BE2C (cell line): ENCODE results near the gene INPP4A.

Source experiments
- DNase-seq: peaks from one replicate; pipeline ENCODE4 v3.0.0-alpha.2; 2020
- H3K27me3 ChIP-seq: fragments of 250-450 bp; sonication (Bioruptor Pico); 2 replicates; pipeline ENCODE4 v1.5.1; 2020; ENCODE audit warnings: mild to moderate bottlenecking
- H3K36me3 ChIP-seq: fragments of 250-450 bp; sonication (Bioruptor Pico); 2 replicates; pipeline ENCODE4 v1.5.1; 2020; ENCODE audit warnings: mild to moderate bottlenecking
- H3K4me1 ChIP-seq: fragments of 250-450 bp; sonication (Bioruptor Pico); 2 replicates; pipeline ENCODE4 v1.5.1; 2020
- H3K4me3 ChIP-seq: 2 replicates; pipeline ENCODE4 v1.5.1; 2011; ENCODE audit warnings: low read depth, low read length
- H3K9me3 ChIP-seq: fragments of 250-450 bp; sonication (Bioruptor Pico); 2 replicates; pipeline ENCODE4 v1.5.1; 2020
- TF ChIP-seq, protein P1 (sequence below): IDR thresholded peaks from 2 replicates; pipeline ENCODE4 v1.5.1; 2012; ENCODE audit warnings: mild to moderate bottlenecking, low read depth, low read length

INPP4A gene

DNA sequence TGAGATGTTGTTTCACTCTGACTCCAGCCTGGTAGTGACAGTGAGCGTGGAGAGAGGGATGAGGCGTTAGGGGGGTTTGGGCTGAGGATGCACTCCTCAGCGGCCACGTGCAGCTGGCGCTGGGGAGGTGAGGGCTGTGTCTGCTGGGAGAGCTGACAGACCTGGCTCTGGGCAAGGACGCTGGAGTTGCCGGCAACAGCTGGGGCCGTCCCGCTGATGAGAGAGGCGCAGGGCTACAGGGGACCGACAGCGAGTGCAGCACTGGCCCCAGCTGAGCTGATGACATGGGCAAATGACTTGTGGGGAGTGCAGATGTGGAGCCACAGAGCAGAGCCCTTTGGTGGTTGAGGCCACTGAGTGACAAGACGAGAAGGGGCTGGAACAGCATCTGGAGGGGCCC is 125.3 kb downstream of the INPP4A start:
- no peak overlapping the region for H3K4me3 ChIP-seq
- DNase-seq, result no peak

DNA sequence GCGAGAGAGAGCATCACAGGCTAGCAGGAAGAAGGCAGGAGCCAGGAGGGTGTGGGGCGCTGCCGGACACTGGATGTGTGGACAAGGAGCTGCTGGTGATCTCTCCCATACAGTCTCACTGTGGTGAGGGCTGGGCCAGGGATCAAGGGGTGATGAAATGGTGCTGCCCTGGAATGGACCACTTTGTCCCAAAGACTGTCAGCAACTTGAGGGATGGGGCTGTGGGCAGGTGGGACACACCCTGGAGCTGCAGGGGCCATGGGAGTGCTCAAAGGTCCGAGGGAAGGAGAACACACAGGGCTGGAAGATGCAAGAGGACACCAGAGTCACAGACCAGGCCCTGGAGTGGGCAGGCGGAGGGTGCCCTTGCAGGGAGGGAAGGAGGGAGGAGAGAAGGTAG is 125.7 kb downstream of the INPP4A start:
- TF ChIP-seq, protein P1, sequence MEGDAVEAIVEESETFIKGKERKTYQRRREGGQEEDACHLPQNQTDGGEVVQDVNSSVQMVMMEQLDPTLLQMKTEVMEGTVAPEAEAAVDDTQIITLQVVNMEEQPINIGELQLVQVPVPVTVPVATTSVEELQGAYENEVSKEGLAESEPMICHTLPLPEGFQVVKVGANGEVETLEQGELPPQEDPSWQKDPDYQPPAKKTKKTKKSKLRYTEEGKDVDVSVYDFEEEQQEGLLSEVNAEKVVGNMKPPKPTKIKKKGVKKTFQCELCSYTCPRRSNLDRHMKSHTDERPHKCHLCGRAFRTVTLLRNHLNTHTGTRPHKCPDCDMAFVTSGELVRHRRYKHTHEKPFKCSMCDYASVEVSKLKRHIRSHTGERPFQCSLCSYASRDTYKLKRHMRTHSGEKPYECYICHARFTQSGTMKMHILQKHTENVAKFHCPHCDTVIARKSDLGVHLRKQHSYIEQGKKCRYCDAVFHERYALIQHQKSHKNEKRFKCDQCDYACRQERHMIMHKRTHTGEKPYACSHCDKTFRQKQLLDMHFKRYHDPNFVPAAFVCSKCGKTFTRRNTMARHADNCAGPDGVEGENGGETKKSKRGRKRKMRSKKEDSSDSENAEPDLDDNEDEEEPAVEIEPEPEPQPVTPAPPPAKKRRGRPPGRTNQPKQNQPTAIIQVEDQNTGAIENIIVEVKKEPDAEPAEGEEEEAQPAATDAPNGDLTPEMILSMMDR, result no peak

More for the DNA sequence above, 125.3 kb downstream of the INPP4A start:
- no peaks in the 10 kb centered on the region for H3K36me3 ChIP-seq
- no peaks in the 10 kb centered on the region for H3K27me3 ChIP-seq
- TF ChIP-seq, protein P1, result no peak
- H3K4me1 ChIP-seq, result no peaks in the 10 kb centered on the region
- H3K9me3 ChIP-seq, result no peaks in the 10 kb centered on the region

DNA sequence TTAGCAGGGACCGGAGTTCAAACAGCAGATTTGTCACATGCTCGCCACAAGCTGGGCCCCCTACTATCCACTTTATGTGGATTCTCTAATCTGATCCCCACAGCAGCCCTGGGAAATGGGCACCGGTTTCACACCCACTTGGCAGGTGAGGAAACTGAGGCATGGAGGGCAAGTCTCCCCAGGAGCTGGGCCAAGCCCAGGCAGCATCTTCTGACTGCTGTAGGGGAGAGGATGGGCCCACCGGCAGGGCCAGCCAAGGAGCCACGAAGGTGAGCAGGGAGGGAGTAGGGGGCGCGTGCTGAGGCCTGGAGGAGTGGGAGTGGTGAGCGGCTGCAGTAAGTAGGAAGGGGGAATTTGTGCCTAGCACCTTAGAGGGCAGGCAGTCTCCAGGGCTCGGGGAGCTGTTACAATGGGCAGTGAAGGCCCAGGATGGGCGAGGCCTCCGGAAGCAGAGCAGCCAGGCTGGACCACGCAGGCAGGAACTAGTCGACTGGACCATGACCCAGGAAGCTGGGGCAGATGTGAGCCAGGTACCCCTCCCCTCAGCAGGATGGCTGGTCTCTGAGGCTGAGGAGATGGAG is 126.6 kb downstream of the INPP4A start:
- DNase-seq, result no peak
- TF ChIP-seq, protein P1, result no peak
- Histone ChIP-seq H3K36me3 (no peaks in the 10 kb centered on the region), H3K4me3 (no peak overlapping the region), H3K4me1 (no peaks in the 10 kb centered on the region), H3K9me3 (no peaks in the 10 kb centered on the region), H3K27me3 (no peaks in the 10 kb centered on the region)

More for the DNA sequence above, 125.7 kb downstream of the INPP4A start:
- Histone ChIP-seq H3K4me3 (no peak overlapping the region), H3K27me3 (no peaks in the 10 kb centered on the region), H3K4me1 (no peaks in the 10 kb centered on the region), H3K9me3 (no peaks in the 10 kb centered on the region), H3K36me3 (no peaks in the 10 kb centered on the region)
- DNase-seq, result no peak

DNA sequence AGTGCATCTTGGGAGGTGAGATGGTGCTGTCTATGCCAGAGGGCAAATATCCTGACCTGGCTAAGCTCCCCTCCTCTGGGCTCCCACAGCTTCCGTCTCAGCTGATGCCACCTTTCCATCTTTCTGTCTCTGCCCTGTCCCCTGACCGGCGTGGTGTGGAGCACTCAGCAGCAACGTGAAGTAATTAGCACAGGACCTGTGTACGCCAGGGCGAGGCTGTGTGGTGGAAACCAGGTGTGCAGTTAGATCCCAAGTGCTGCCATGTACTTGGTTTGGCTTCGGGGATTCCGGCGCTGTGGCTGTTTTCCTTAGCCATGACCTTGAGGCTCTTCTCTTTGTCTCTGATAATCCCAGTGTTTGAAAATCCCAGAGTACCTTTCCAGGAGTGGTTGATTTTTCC is 127.1 kb downstream of the INPP4A start:
- no peaks in the 10 kb centered on the region for H3K36me3 ChIP-seq
- TF ChIP-seq, protein P1, result no peak
- no peaks in the 10 kb centered on the region for H3K27me3 ChIP-seq
- H3K4me1 ChIP-seq, result no peaks in the 10 kb centered on the region
- DNase-seq, result no peak
- no peak overlapping the region for H3K4me3 ChIP-seq
- no peaks in the 10 kb centered on the region for H3K9me3 ChIP-seq

DNA sequence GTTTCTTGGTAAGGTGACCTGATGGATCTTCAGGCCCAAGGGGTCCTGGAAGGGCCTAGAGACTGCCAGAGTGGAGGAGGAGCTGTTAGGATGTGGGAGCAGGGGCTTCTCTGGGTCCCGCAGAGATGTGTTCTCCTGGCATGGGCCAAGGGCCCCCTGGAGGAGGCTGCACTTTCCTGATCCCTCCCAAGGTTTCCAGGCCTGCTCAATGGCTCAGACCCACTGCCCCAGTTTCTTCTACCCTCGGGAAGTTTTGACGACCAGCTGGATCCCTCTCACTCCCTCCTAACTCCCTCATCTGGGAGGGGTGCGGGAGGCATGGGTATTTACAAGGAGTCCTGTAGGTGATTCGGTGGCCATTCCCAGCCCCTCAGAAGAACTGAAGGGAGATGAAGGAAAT is 127.6 kb downstream of the INPP4A start:
- Histone ChIP-seq H3K9me3 (no peaks in the 10 kb centered on the region), H3K4me3 (no peak overlapping the region), H3K27me3 (no peaks in the 10 kb centered on the region), H3K4me1 (no peaks in the 10 kb centered on the region), H3K36me3 (no peaks in the 10 kb centered on the region)
- DNase-seq, result no peak
- TF ChIP-seq, protein P1, result no peak

DNA sequence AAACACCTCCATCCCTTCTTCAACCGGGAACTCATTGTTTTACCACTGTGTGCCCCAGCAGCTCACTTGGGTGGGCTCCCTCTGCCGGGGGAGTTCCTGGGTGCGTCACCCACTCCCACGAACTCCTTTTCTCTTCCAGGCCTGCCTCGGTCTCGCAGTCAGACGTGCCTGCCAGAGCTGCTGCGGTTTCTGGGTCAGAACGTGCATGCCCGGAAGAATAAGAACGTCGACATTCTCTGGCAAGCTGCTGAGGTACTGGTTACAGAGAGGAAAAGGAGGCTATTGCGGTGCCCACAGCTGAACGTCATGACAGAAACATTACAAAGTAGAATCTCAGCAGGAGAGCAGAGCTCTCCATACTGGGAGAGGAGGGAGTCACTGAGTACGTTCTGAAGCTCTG is 128.0 kb downstream of the INPP4A start:
- H3K4me1 ChIP-seq, result no peaks in the 10 kb centered on the region
- no peaks in the 10 kb centered on the region for H3K27me3 ChIP-seq
- H3K36me3 ChIP-seq, result no peaks in the 10 kb centered on the region
- DNase-seq, result no peak
- H3K9me3 ChIP-seq, result no peaks in the 10 kb centered on the region
- no peak overlapping the region for H3K4me3 ChIP-seq
- TF ChIP-seq, protein P1, result no peak
